AG04449 (cell line): ENCODE results near the gene SLC17A3.

Experiments used
- CTCF ChIA-PET: fragments of 350-600 bp; formaldehyde crosslinking; extraction: SDS; loops from one replicate; lab custom pipeline; 2021; ENCODE audit warnings: antibody characterized with exemption; lab: Yijun Ruan, JAX
- POLR2A ChIA-PET: fragments of 400-600, 350-600 bp; formaldehyde crosslinking; extraction: SDS; loops from one replicate; lab custom pipeline; 2020; ENCODE audit warnings: antibody characterized with exemption, inconsistent platforms; lab: Yijun Ruan, JAX
- DNase-seq: peaks from one replicate; pipeline ENCODE4 v3.0.0-alpha.2; 2010; ENCODE audit warnings: low read depth, low spot score
- H3K4me3 ChIP-seq: 2 replicates; pipeline ENCODE4 v1.5.1; 2011; ENCODE audit warnings: low read depth, mild to moderate bottlenecking, control low read depth, low read length
- TF ChIP-seq, protein P1 (sequence below): IDR thresholded peaks from one replicate; pipeline ENCODE4 v1.5.1; 2011; ENCODE audit warnings: mild to moderate bottlenecking, moderate library complexity, low read length, control low read depth, inconsistent platforms; ENCODE audit not compliant: insufficient read depth; ENCODE audit errors: missing control alignments

Gene SLC17A3

DNA sequence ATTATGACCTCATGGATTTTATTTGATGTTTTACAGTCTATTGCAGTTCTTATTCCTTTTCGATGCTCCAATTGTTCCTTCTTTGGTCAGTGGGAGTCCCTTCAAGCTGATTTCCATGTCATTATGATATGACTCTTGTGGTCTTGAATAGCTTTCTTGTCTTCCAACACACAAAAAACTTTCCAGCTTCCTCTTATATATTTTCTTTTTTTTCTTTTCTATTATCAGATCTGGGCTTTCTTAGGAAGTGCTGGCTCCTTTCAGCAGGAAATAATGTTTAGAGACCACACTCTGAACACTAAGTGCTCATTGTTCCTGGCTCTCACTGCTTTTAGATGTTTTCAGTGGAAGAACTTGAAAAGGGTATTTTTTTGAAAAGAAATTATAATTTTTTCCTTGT, 39.1 kb downstream of the SLC17A3 start:
- no peak for DNase-seq
- ChIA-PET CTCF (no interaction called here), POLR2A (no interaction called here)
- no peak overlapping the region for H3K4me3 ChIP-seq
- TF ChIP-seq, protein P1, sequence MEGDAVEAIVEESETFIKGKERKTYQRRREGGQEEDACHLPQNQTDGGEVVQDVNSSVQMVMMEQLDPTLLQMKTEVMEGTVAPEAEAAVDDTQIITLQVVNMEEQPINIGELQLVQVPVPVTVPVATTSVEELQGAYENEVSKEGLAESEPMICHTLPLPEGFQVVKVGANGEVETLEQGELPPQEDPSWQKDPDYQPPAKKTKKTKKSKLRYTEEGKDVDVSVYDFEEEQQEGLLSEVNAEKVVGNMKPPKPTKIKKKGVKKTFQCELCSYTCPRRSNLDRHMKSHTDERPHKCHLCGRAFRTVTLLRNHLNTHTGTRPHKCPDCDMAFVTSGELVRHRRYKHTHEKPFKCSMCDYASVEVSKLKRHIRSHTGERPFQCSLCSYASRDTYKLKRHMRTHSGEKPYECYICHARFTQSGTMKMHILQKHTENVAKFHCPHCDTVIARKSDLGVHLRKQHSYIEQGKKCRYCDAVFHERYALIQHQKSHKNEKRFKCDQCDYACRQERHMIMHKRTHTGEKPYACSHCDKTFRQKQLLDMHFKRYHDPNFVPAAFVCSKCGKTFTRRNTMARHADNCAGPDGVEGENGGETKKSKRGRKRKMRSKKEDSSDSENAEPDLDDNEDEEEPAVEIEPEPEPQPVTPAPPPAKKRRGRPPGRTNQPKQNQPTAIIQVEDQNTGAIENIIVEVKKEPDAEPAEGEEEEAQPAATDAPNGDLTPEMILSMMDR: no peak

DNA sequence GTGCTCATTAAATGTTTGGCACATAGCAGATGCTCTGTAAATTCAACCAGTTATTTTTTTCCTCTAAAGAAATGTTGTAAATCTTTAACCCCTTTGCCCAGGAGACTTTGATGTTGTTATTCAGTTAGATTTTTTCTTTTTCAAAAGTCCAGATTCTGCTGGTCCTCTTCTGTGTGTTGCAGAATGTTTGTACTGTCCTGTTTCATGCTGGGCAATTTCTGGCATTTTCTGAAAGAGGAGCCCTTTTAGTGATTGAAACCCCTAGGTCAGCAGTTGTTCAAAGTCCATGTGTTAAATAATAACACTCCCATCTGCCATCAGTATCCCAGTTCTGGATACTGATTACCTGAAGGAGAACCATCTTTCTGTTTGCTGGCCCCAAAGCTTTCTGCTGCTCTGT, 40.9 kb downstream of the SLC17A3 start:
- H3K4me3 ChIP-seq: no peak overlapping the region
- no peak for DNase-seq
- CTCF ChIA-PET: no interaction called here
- POLR2A ChIA-PET: no interaction called here
- TF ChIP-seq, protein P1: no peak

DNA sequence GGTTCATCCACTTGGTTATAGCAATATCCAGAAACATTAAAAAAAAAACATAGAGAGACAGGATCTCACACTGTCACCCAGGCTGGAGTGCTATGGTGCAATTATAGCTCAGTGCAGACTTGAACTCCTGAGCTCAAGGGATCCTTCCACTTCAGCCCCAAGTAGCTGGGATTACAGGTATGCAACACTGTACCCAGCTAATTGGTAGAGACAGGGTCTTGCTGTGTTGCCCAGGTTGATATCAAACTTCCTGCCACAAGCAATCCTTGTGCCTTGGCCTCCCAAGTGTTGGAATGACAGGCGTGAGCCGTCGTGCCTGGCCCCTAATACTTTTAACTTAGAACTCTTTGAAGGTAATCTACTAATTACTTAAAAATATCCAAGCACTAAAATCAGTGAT, 41.4 kb downstream of the SLC17A3 start:
- ChIA-PET CTCF (no interaction called here), POLR2A (no interaction called here)
- TF ChIP-seq, protein P1: no peak
- no peak overlapping the region for H3K4me3 ChIP-seq
- no peak for DNase-seq

DNA sequence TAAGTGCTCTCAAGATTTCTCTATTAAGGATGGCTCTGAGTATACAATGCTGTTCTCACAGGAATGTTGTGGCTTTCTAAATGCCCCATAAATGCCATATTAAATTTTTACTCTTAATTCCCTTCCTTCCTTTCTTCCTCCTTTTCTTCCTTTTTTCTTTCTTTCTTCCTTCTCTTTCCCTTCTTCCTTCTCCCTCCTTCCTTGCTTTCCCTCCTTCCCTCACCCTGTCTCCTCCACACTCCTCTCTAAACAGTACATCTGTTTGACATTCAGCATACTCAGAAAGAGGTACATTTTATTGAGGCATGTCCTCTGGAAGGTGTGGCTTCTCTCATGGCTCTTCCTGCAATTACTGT, 41.8 kb downstream of the SLC17A3 start:
- ChIA-PET POLR2A (no interaction called here), CTCF (no interaction called here)
- no peak for DNase-seq
- H3K4me3 ChIP-seq: no peak overlapping the region
- TF ChIP-seq, protein P1: no peak

DNA sequence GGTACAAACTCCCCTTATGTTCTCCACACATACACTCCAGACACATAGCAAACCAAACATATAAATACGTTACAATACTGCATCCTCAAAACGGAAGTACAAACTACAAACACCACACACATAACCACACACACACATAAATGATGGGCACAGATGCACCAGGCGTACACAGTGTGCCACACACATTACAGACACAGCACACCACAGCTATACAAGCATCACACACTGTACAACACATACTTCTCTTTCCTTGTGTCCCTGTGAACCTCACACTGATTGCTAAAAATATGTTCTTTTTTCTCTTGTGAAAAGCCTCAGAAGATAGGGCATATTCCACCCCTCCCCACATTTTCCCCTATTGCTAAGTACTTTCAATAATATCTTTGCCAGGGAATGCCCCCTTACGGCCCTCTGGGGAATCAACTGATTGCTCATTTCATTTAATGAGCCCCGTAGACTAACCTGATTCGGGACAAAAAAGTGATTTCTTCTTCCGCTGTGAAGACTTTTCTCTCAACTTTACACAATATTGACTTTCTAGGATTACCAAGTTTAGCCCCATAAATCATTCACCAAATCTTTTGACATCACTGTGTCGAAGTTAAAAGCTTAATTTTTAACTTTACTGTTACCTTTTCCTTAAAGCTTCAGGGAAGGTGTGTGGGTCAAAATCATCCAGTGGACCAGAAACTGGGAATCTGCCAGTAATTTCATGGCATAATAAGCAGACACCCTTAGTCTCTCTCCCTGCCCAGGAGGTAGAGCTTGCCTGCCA, 42.3 kb downstream of the SLC17A3 start, which contains the start of gene SLC17A1:
SLC17A1 (minus strand) TSS at position 521 of the 775 bp plus-strand sequence. CDS start 1,495 bp downstream, outside the sequence.
- POLR2A ChIA-PET: no interaction called here

DNA sequence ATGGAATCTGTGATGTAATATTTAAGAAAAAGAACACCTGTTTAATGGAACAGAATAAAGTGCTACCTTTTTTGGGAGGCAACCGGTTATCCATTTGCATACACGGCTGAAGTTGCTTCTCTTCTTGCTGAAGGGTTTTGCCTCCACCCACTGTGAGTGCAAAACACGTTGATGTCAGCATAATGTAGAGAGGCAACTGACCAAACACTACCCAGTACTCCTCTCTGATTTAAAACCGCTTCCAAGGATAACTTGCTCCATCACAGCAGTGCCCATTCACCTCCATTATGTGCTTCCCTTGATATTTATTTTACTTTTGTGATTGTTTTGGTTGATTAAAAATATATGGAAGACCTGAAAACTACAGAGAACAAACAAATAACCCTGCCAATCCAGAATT, 43.6 kb downstream of the SLC17A3 start:
- TF ChIP-seq, protein P1: no peak
- CTCF ChIA-PET: no interaction called here
- no peak overlapping the region for H3K4me3 ChIP-seq
- no peak for DNase-seq
- POLR2A ChIA-PET: no interaction called here

More for the DNA sequence above, 42.3 kb downstream of the SLC17A3 start, which contains the start of gene SLC17A1:
- DNase-seq: no peak
- H3K4me3 ChIP-seq: no peak within 1 kb of the TSS
- CTCF ChIA-PET: no interaction called here
- TF ChIP-seq, protein P1: no peak
